SK-N-SH (cell line): ENCODE measurements around the gene CD6. TPM values are rescaled to one million over a fixed set of nuclear protein-coding genes. Genes with fewer than 3 reads are reported as not detected.

ENCODE experiments used
- CTCF ChIA-PET: fragments of 300-600, 350-600 bp; formaldehyde crosslinking; extraction: SDS; loops from one replicate; lab custom pipeline; 2021; lab: Yijun Ruan, JAX
- POLR2A ChIA-PET: fragments of 350-600 bp; sonication (Branson Sonifier 250); formaldehyde crosslinking; extraction: SDS; loops from one replicate; lab custom pipeline; 2020; ENCODE audit warnings: antibody characterized with exemption, inconsistent platforms; lab: Yijun Ruan, JAX
- DNase-seq: peaks from one replicate; pipeline ENCODE4 v3.0.0; 2012
- H2AFZ ChIP-seq: fragments of 200-600 bp; sonication (generic); 2 replicates; pipeline ENCODE4 v1.8.1; 2016; ENCODE audit warnings: antibody characterized with exemption, mild to moderate bottlenecking, low read depth
- H3F3A ChIP-seq: fragments of 200-600 bp; sonication (generic); replicated peaks from 2 replicates; pipeline ENCODE3; 2016; ENCODE audit warnings: antibody characterized with exemption, mild to moderate bottlenecking; ENCODE audit not compliant: insufficient read depth
- H3K27ac ChIP-seq, 2 experiments: fragments of 200-500 bp in 1 of 2; fragments of 200-600 bp in 1 of 2; sonication (Bioruptor generic) in 1 of 2; sonication (generic), shearing (Covaris generic) in 1 of 2; 2 replicates each; pipeline versions ENCODE4 v1.5.1 to v1.6.1; 2014 to 2016; ENCODE audit warnings: low read depth in 2 of 2, inconsistent platforms in 1 of 2, low read length in 1 of 2, mild to moderate bottlenecking in 1 of 2, mixed read lengths in 1 of 2
- H3K27me3 ChIP-seq: fragments of 200-600 bp; sonication (generic), shearing (Covaris generic); 2 replicates; pipeline ENCODE4 v1.6.1; 2016; ENCODE audit warnings: mixed run types; ENCODE audit not compliant: insufficient read depth
- H3K36me3 ChIP-seq, 2 experiments: fragments of 200-500 bp in 1 of 2; fragments of 200-600 bp in 1 of 2; sonication (Bioruptor generic) in 1 of 2; sonication (generic) in 1 of 2; replicated peaks in 1 of 2; 2 replicates each; pipeline versions ENCODE3 to v1.5.1; 2014 to 2016; ENCODE audit warnings: low read length in 1 of 2, mild to moderate bottlenecking in 1 of 2; ENCODE audit not compliant: insufficient read depth in 2 of 2, control insufficient read depth in 1 of 2
- H3K4me1 ChIP-seq, 2 experiments: fragments of 200-500 bp in 1 of 2; fragments of 200-600 bp in 1 of 2; sonication (Bioruptor generic) in 1 of 2; sonication (generic), shearing (Covaris generic) in 1 of 2; 2 replicates each; pipeline versions ENCODE4 v1.5.1 to v1.6.1; 2014 to 2016; ENCODE audit warnings: low read depth in 1 of 2, low read length in 1 of 2, mixed run types in 1 of 2; ENCODE audit not compliant: insufficient read depth in 2 of 2, control insufficient read depth in 1 of 2
- H3K4me2 ChIP-seq: fragments of 200-600 bp; sonication (generic), shearing (Covaris generic); 2 replicates; pipeline ENCODE4 v1.6.1; 2017; ENCODE audit warnings: mixed run types
- H3K4me3 ChIP-seq, 2 experiments: fragments of 200-500 bp in 1 of 2; fragments of 200-600 bp in 1 of 2; sonication (Bioruptor generic) in 1 of 2; sonication (generic), shearing (Covaris generic) in 1 of 2; 2 replicates each; pipeline versions ENCODE4 v1.5.1 to v1.8.1; 2014 to 2016; ENCODE audit warnings: low read depth in 2 of 2, inconsistent platforms in 1 of 2, low read length in 1 of 2, mild to moderate bottlenecking in 1 of 2, mixed read lengths in 1 of 2, moderate library complexity in 1 of 2
- H3K79me2 ChIP-seq: fragments of 200-600 bp; sonication (generic); 2 replicates; pipeline ENCODE4 v1.8.1; 2017; ENCODE audit warnings: mild to moderate bottlenecking; ENCODE audit not compliant: insufficient read depth
- H3K9ac ChIP-seq: fragments of 200-600 bp; sonication (generic); 2 replicates; pipeline ENCODE4 v1.6.1; 2017; ENCODE audit warnings: mixed run types
- H3K9me2 ChIP-seq: fragments of 200-600 bp; sonication (generic); 2 replicates; pipeline ENCODE4 v1.6.1; 2017; ENCODE audit warnings: mixed run types
- H3K9me3 ChIP-seq: fragments of 200-600 bp; sonication (generic); 2 replicates; pipeline ENCODE4 v1.6.1; 2017; ENCODE audit warnings: mixed run types, mild to moderate bottlenecking, moderate library complexity
- H4K20me1 ChIP-seq: fragments of 200-600 bp; sonication (generic); 2 replicates; pipeline ENCODE4 v1.6.1; 2017; ENCODE audit warnings: mild to moderate bottlenecking, mixed run types; ENCODE audit not compliant: insufficient read depth
- GABPA ChIP-seq: IDR thresholded peaks from 2 replicates; pipeline ENCODE4 v1.4.0; 2012; ENCODE audit warnings: low read depth, mild to moderate bottlenecking
- JUND ChIP-seq: IDR thresholded peaks from 2 replicates; pipeline ENCODE4 v1.4.0; 2012
- MEF2A ChIP-seq: IDR thresholded peaks from 2 replicates; pipeline ENCODE4 v1.4.0; 2012; ENCODE audit warnings: low read depth, borderline replicate concordance
- NRF1 ChIP-seq: IDR thresholded peaks from 2 replicates; pipeline ENCODE4 v1.6.1; 2012; ENCODE audit warnings: low read depth, mild to moderate bottlenecking, low read length
- TCF12 ChIP-seq: IDR thresholded peaks from 2 replicates; pipeline ENCODE4 v1.4.0; 2012
- TEAD4 ChIP-seq: IDR thresholded peaks from 2 replicates; pipeline ENCODE4 v1.4.0; 2012; ENCODE audit warnings: mild to moderate bottlenecking, borderline replicate concordance; ENCODE audit not compliant: insufficient read depth
- USF2 ChIP-seq: fragments of 150-350 bp; IDR thresholded peaks from 2 replicates; pipeline ENCODE4 v1.6.1; 2017; ENCODE audit warnings: antibody characterized with exemption, low read length, low read depth, borderline replicate concordance
- YY1 ChIP-seq: IDR thresholded peaks from 2 replicates; pipeline ENCODE4 v1.4.0; 2012; ENCODE audit warnings: low read depth, mild to moderate bottlenecking
- ZBTB33 ChIP-seq: IDR thresholded peaks from 2 replicates; pipeline ENCODE4 v1.4.0; 2012; ENCODE audit warnings: low read depth, borderline replicate concordance
- WGBS: methylation state at CpG from one replicate; pipeline ENCODE4 v1.1.6; 2017; ENCODE audit warnings: low lambda C conversion rate; 5-methylcytosine and 5-hydroxymethylcytosine counted together
- polyA plus RNA-seq, 3 experiments: library from polyadenylated mRNA; depleted of rRNA; stranded (reverse); fragments of >200 nt; gene quantifications; 2 replicates each; pipeline ENCODE4 v1.2.3, GENCODE V29; 2012

Gene CD6
- polyA plus RNA-seq, 1 of the 3 experiments (the other 2 are of a cell fraction) = not detected

- Histone ChIP-seq H3K79me2 (no peaks in the 10 kb centered on the region), H3K9ac (no peak overlapping the region), H3K4me3 (no peak overlapping the region), H4K20me1 (no peaks in the 10 kb centered on the region), H3K9me2 (no peaks in the 10 kb centered on the region), H3K4me2 (no peak overlapping the region), H3K4me1 (peaks cover 0 to 20% of the 10 kb centered on the region in 2 experiments; a peak in 2 of 4 replicates), H3K9me3 (no peaks in the 10 kb centered on the region), H3F3A (no peaks in the 10 kb centered on the region), H2AFZ (no peak overlapping the region), H3K27ac (no peak overlapping the region), H3K36me3 (no peaks in the 10 kb centered on the region), H3K27me3 (peaks cover 13% of the 10 kb centered on the region; the same call in 1 of the 2 replicates)
- WGBS = 85% methylated on average over 10 of the region's 15 CpGs
- ChIA-PET CTCF (no interaction called here), POLR2A (no interaction called here)
- DNase-seq = no peak
- TF ChIP-seq JUND = no peak
- TF ChIP-seq GABPA = no peak
- no peak for TF ChIP-seq NRF1
- no peak for TF ChIP-seq YY1
- TF ChIP-seq MEF2A = no peak
- TF ChIP-seq TCF12 = no peak
- TF ChIP-seq USF2 = no peak
Observed at GRCh38 chr11:61009392-61010275, 38.2 kb downstream of the CD6 start.

- no peaks in the 10 kb centered on the region for H4K20me1 ChIP-seq
- POLR2A ChIA-PET = no interaction called here
Observed at GRCh38 chr11:61010466-61011228, 39.2 kb downstream of the CD6 start.

More at GRCh38 chr11:61010466-61011228, 39.2 kb downstream of the CD6 start:
- H3K9me2 ChIP-seq = no peaks in the 10 kb centered on the region
- DNase-seq = no peak
- H3K79me2 ChIP-seq = no peaks in the 10 kb centered on the region
- no peaks in the 10 kb centered on the region for H3K36me3 ChIP-seq
- no peak overlapping the region for H3K9ac ChIP-seq
- H3K27me3 ChIP-seq = peaks cover 13% of the 10 kb centered on the region; the same call in 1 of the 2 replicates
- H3K4me1 ChIP-seq = peaks cover 0 to 20% of the 10 kb centered on the region in 2 experiments; a peak in 1 of 4 replicates
- no peaks in the 10 kb centered on the region for H3F3A ChIP-seq
- H3K4me3 ChIP-seq = no peak overlapping the region
- TF ChIP-seq TEAD4 = no peak
- TF ChIP-seq MEF2A = no peak
- no peak for TF ChIP-seq ZBTB33
- H3K4me2 ChIP-seq = no peak overlapping the region
- 74% methylated on average over 15 of the region's 16 CpGs for WGBS
- CTCF ChIA-PET = no interaction called here
- no peak overlapping the region for H3K27ac ChIP-seq
- H2AFZ ChIP-seq = no peak overlapping the region
- H3K9me3 ChIP-seq = no peaks in the 10 kb centered on the region
